Hepatocyte (in vitro differentiated cells): ENCODE results near the gene EYS.

Experiments used
- CTCF ChIP-seq: fragments of 200-600 bp; sonication (generic); IDR thresholded peaks from 2 replicates; pipeline ENCODE4 v1.5.1; 2016; ENCODE audit warnings: antibody characterized with exemption, mild to moderate bottlenecking; ENCODE audit not compliant: poor library complexity
- EZH2 ChIP-seq: fragments of 200-600 bp; sonication (generic); IDR thresholded peaks from 2 replicates; pipeline ENCODE4 v1.6.1; 2016; ENCODE audit warnings: antibody characterized with exemption, mild to moderate bottlenecking, borderline replicate concordance
- EZH2phosphoT487 ChIP-seq: fragments of 200-600 bp; sonication (generic); IDR thresholded peaks from one replicate; pipeline ENCODE4 v1.6.1; 2018; ENCODE audit warnings: antibody characterized with exemption, mild to moderate bottlenecking, low read depth, moderate library complexity; ENCODE audit not compliant: unreplicated experiment, severe bottlenecking

- TF ChIP-seq CTCF (no peak), EZH2phosphoT487 (no peak), EZH2 (no peak)
These were observed 1761.0 kb downstream of the EYS start for GRCh38 chr6:63945987-63946386.
